Right lobe of liver (tissue), 6 donors: ENCODE data around the gene RASSF7. TPM values are rescaled to one million over a fixed set of nuclear protein-coding genes. Genes with fewer than 3 reads are reported as not detected.

Experiments used
- ATAC-seq, 4 donors: fragments of 200-7000 bp; cut with Tn5 transposase; one replicate each; pipeline ENCODE4 v1.9.1; 2020; ENCODE audit warnings: mild to moderate bottlenecking in 4 of 4, moderate library complexity in 4 of 4
- DNase-seq, 3 donors: peaks; one replicate each; pipeline ENCODE4 v3.0.0-alpha.2; 2020
- H3K27ac ChIP-seq, 3 donors: fragments of 200-600 bp; one replicate each; pipeline ENCODE4 v1.8.0; 2022
- H3K27me3 ChIP-seq, 2 donors: fragments of 200-600 bp; one replicate each; pipeline ENCODE4 v1.8.0; 2022
- H3K36me3 ChIP-seq, 4 donors: fragments of 200-600 bp; sonication (generic) in 1 of 4; one replicate each; pipeline versions ENCODE4 v1.5.1 to v1.8.0; 2017 to 2022; ENCODE audit warnings: control low read depth in 1 of 4
- H3K4me1 ChIP-seq, 4 donors: fragments of 200-600 bp; sonication (generic) in 1 of 4; one replicate each; pipeline versions ENCODE4 v1.5.1 to v1.8.0; 2017 to 2022; ENCODE audit warnings: control low read depth in 1 of 4
- H3K4me3 ChIP-seq, 3 donors: fragments of 200-600 bp; one replicate each; pipeline ENCODE4 v1.8.0; 2022
- H3K9me3 ChIP-seq, 4 donors: fragments of 200-600 bp; sonication (generic) in 1 of 4; one replicate each; pipeline versions ENCODE4 v1.5.1 to v1.8.0; 2017 to 2022; ENCODE audit warnings: control low read depth in 1 of 4
- POLR2A ChIP-seq: fragments of 450-650 bp; IDR thresholded peaks from one replicate; pipeline ENCODE4 v1.6.1; 2017; ENCODE audit warnings: antibody characterized with exemption, mild to moderate bottlenecking
- WGBS: methylation state at CpG from one replicate; pipeline ENCODE4 v1.1.6; 2018; ENCODE audit warnings: low coverage, low lambda C conversion rate; ENCODE audit not compliant: insufficient coverage; ENCODE audit errors: missing lambda C conversion rate; 5-methylcytosine and 5-hydroxymethylcytosine counted together
- intact Hi-C, 2 donors: fragments of 100-400 bp; cut with DNase I; formaldehyde crosslinking; loops; one replicate each; pipeline versions ENCODE4 v1.11.2 to v1.14.1; 2022
- total RNA-seq, 6 experiments: library from RNA; depleted of rRNA in 2 of 6; stranded (reverse); fragments of >200 nt in 2 of 6; fragmentation: NEBNext Ultra II Directional in 3 of 6; extraction: Animal tissue kit (Norgen Biotek cat#: 25700) in 3 of 6; gene quantifications; one replicate each; pipeline versions ENCODE4 v1.1.0 to v1.2.4, GENCODE V29; 2016 to 2023
- TF ChIP-seq, protein P1 (sequence below), 4 donors: fragments of 200-600 bp in 3 of 4; fragments of 450-650 bp in 1 of 4; IDR thresholded peaks; one replicate each; pipeline versions ENCODE4 v1.5.1 to v1.8.0; 2016 to 2022; ENCODE audit warnings: antibody characterized with exemption in 4 of 4, mild to moderate bottlenecking in 2 of 4
- donor health status: DM: no; HTN: yes; CAD: no.
- donor health status: DM: no; HTN: no; CAD: no.
- donor health status: DM: no; HTN: no; CAD: no.
- donor health status: DM: no; HTN: yes; CAD: no.
- donor health status: DM: no; HTN: yes; CAD: no.

RASSF7 gene
- total RNA-seq, 6 experiments from 2014 or later, result 20.5 to 61.1 (median 39.5) TPM

DNA sequence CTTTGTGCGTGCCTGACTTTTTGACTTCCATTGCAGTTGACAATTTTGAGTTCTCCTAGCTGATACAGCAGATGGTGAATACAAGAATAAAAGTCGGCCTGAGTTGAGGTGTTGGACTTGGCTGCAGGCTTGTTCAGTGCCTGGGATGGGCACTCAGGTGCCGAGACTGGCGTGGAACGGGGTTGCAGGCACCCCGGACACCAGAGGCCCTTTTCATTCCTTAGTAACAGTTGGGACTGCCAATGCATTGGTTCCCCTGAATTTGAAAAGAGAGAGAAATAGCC lies 16.8 kb downstream of the RASSF7 start:
- ATAC-seq (no peak), DNase-seq (no peak)
- Histone ChIP-seq H3K4me3 (peak overlapping the region; percentile 85 to 95 (median 95)), H3K4me1 (peaks cover 2 to 65% (median 24%) of the 10 kb centered on the region in 4 donors), H3K27me3 (no peaks in the 10 kb centered on the region), H3K27ac (peak overlapping the region in 1 of 3 donors; percentile 98), H3K36me3 (peaks cover 0 to 8% (median 4%) of the 10 kb centered on the region in 4 donors), H3K9me3 (no peaks in the 10 kb centered on the region)
- 17% methylated on average over 2 of the region's 6 CpGs for WGBS
- intact Hi-C loops, result no loop called here
- TF ChIP-seq, protein P1, sequence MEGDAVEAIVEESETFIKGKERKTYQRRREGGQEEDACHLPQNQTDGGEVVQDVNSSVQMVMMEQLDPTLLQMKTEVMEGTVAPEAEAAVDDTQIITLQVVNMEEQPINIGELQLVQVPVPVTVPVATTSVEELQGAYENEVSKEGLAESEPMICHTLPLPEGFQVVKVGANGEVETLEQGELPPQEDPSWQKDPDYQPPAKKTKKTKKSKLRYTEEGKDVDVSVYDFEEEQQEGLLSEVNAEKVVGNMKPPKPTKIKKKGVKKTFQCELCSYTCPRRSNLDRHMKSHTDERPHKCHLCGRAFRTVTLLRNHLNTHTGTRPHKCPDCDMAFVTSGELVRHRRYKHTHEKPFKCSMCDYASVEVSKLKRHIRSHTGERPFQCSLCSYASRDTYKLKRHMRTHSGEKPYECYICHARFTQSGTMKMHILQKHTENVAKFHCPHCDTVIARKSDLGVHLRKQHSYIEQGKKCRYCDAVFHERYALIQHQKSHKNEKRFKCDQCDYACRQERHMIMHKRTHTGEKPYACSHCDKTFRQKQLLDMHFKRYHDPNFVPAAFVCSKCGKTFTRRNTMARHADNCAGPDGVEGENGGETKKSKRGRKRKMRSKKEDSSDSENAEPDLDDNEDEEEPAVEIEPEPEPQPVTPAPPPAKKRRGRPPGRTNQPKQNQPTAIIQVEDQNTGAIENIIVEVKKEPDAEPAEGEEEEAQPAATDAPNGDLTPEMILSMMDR (IDR thresholded peaks at IDR 0.05), result no peak
- TF ChIP-seq POLR2A, result no peak

DNA sequence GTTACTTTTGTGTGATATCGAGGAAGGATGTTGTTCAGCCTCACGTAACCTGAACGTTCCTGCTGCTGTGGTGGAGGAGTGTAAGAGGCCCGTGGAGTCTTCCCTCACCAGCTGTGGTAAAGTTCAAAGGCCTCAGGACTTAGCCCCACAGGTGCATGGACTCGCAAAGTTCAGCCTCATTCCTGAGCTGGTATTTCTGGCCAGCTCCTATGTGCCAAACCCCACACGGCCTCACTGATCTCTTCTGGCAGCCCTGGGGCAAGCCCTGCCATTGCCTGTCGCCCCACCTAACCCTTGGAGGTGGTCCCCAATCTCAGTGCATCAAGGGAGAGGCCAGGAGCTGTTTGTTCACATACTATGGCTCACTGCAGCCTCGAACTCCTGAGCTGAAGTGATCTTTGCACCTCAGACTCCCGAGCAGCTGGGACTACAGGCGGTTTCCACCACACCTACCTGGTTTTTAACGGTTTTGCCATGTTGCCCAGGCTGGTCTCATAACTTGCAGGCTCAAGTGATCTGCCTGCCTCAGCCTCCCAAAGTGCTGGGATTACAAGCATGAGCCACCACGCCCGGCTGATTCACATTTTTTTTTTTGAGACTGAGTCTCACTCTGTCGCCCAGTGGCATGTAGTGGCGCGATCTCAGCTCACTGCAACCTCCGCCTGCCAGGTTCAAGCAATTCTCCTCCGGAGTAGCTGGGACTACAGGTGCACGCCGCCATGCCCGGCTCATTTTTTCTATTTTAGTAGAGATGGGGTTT lies 17.7 kb downstream of the RASSF7 start:
- intact Hi-C loops, result no loop called here
- TF ChIP-seq, protein P1 (IDR thresholded peaks at IDR 0.05), result no peak
- TF ChIP-seq POLR2A, result no peak
- no peaks in the 10 kb centered on the region for H3K9me3 ChIP-seq
- H3K4me3 ChIP-seq, result peak overlapping the region; percentile 85 to 95 (median 95)
- DNase-seq, result peak; percentile 38 to 80 (median 73)
- H3K27me3 ChIP-seq, result no peaks in the 10 kb centered on the region
- WGBS, result 32% methylated on average over 9 of the region's 21 CpGs
- H3K36me3 ChIP-seq, result peaks cover 0 to 15% (median 4%) of the 10 kb centered on the region in 4 donors
- H3K4me1 ChIP-seq, result peaks cover 2 to 58% (median 24%) of the 10 kb centered on the region in 4 donors
- H3K27ac ChIP-seq, result peak overlapping the region in 1 of 3 donors; percentile 98
- peak; percentile 8 to 37 (median 28) for ATAC-seq

DNA sequence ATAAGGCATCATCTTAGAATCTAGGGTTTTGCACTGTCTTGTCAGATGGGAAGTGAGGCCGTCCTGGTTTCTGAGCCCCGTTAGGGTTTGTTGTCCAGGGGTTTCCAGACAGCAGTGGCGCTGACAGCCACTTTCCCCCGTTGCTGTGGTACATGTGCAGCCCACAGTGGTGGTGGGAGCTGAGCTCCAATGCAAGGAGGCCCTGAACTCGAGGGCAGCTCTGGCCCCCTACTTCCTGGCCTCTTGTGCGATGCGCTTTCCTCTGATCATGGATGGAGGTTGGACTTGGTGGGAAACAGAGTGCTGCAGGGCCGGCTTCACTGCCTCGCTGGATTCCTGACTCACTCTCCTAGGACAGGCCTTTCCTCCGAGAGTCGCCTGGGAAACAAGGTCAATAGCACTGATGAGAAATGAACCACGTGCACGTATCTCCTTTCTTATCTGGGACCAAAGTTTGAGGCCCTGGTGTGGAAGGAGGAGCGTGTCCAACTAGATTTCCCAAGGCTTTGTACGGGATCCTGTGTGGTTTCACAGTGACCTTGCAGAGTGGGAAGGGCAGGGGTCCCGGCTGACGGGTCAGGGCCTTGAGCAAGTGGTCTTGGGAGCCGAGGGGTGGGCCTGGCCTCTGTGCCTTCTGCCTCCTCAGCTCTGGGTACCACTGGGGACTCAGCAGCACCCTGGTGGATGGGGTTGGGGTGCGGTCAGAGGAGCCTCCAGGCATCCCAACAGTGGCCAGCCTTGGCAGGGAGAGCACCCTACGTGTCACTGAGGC lies 19.2 kb downstream of the RASSF7 start:
- peak; percentile 1 to 32 (median 24) for ATAC-seq
- intact Hi-C loops, result no loop called here
- 19% methylated on average over 5 of the region's 20 CpGs for WGBS
- no peaks in the 10 kb centered on the region for H3K9me3 ChIP-seq
- H3K27ac ChIP-seq, result peak overlapping the region in 1 of 3 donors; percentile 38
- H3K4me1 ChIP-seq, result peaks cover 2 to 50% (median 24%) of the 10 kb centered on the region in 4 donors
- no peaks in the 10 kb centered on the region for H3K27me3 ChIP-seq
- peak in 1 of 3 donors; percentile 62 for DNase-seq
- TF ChIP-seq, protein P1 (IDR thresholded peaks at IDR 0.05), result no peak
- TF ChIP-seq POLR2A, result no peak
- peaks cover 0 to 25% (median 8%) of the 10 kb centered on the region in 4 donors for H3K36me3 ChIP-seq
- H3K4me3 ChIP-seq, result no peak overlapping the region

DNA sequence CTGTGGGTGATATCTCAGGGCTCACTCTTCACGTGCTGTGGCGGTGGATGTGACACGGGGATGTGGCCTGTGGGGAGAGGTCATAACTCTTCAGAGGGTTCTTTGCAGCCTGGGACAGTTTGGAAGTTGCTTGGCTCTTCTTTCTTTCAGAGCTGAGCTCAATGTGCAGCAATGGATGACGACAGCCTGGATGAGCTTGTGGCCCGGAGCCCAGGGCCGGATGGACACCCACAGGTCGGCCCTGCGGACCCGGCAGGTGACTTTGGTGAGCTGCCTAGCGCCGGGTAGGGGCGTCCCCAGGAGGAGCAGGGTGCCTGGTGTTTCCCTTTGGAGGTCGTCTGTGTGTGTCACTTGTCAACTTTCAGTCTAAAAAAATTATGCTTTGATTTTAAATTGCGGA lies 20.6 kb downstream of the RASSF7 start:
- H3K9me3 ChIP-seq, result no peaks in the 10 kb centered on the region
- intact Hi-C loops, result no loop called here
- peaks cover 0 to 25% (median 8%) of the 10 kb centered on the region in 4 donors for H3K36me3 ChIP-seq
- H3K27me3 ChIP-seq, result no peaks in the 10 kb centered on the region
- H3K27ac ChIP-seq, result peak overlapping the region in 1 of 3 donors; percentile 18
- TF ChIP-seq POLR2A, result no peak
- TF ChIP-seq, protein P1 (IDR thresholded peaks at IDR 0.05), result no peak
- H3K4me1 ChIP-seq, result peaks cover 0 to 52% (median 28%) of the 10 kb centered on the region in 4 donors
- WGBS, result 21% methylated on average over 6 of the region's 14 CpGs
- no peak overlapping the region for H3K4me3 ChIP-seq
- ATAC-seq (peak; percentile 44 to 69 (median 48)), DNase-seq (peak; percentile 75 to 78 (median 78))
